Stomach (tissue), 4 donors: Measurements from ENCODE around the gene ATG13.

ENCODE experiments used
- POLR2A ChIP-seq, 4 donors: fragments of 450-650 bp; IDR thresholded peaks; one replicate each; pipeline ENCODE4 v1.6.1; 2016; ENCODE audit warnings: antibody characterized with exemption in 4 of 4, control low read depth in 2 of 4, mild to moderate bottlenecking in 1 of 4, moderate library complexity in 1 of 4
- TF ChIP-seq, protein P1 (sequence below), 7 experiments: fragments of 450-650 bp in 4 of 7; fragments of 200-600 bp in 3 of 7; sonication (generic) in 3 of 7; IDR thresholded peaks; one replicate each; pipeline ENCODE4 v1.5.1; 2016 to 2019; ENCODE audit warnings: antibody characterized with exemption in 7 of 7, control low read depth in 2 of 7, mild to moderate bottlenecking in 1 of 7

DNA sequence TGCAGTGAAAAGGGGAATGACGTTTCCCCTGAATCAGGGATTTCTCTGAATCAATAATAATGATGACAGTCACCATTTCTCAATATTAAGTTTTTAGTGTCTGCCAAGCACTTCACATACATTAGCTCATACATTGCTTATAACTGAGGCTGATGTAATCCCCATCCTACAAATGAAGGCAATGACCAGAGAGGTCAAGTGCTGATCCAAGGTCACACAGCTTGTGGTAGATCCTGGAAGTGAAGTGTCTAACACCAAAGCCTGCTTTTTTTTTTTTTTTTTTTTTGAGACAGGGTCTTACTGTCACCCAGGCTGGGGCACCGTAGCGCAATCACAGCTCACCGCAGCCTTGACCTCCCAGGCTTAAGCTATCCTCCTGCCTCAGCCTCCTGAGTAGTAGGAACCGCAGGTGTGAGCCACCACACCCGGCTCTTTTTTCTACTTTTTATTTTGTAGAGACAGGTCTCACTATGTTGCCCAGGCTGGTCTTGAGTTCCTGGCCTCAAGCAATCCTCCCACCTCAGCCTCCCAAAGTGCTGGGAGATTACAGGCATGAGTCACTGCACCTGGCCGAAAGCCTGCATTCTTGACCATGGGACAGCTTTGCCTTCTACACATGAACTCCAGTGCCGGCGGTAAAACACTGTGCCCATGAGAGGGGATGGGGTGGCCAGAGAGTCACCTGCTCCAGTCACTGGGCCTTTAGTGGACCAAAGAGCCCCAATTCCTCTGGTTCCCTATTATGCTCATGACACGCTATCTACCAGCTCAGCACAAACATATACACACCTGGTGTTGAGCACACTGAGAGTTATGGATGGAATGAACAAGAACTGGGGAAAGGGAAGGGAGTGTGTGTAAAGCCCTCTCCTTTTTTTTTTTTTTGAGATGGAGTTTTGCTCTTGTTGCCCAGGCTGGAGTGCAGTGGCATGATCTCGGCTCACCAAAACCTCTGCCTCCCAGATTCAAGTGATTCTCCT, 65.7 kb downstream of the ATG13 start:
- TF ChIP-seq, protein P1, sequence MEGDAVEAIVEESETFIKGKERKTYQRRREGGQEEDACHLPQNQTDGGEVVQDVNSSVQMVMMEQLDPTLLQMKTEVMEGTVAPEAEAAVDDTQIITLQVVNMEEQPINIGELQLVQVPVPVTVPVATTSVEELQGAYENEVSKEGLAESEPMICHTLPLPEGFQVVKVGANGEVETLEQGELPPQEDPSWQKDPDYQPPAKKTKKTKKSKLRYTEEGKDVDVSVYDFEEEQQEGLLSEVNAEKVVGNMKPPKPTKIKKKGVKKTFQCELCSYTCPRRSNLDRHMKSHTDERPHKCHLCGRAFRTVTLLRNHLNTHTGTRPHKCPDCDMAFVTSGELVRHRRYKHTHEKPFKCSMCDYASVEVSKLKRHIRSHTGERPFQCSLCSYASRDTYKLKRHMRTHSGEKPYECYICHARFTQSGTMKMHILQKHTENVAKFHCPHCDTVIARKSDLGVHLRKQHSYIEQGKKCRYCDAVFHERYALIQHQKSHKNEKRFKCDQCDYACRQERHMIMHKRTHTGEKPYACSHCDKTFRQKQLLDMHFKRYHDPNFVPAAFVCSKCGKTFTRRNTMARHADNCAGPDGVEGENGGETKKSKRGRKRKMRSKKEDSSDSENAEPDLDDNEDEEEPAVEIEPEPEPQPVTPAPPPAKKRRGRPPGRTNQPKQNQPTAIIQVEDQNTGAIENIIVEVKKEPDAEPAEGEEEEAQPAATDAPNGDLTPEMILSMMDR (IDR thresholded peaks at IDR 0.05) = no peak
- TF ChIP-seq POLR2A (IDR thresholded peaks at IDR 0.05) = no peak
